CD4-positive, alpha-beta T cell treated with Interleukin-17A for 4 hours (primary cell): ENCODE data around the gene TRAF6.
A peak's percentile ranks its signal among the peaks of the same experiment; 100 is the strongest.
"Not testable (repeated sequence)": the region's sequence is repeated elsewhere in the genome, so short reads cannot be mapped to it uniquely, and the experiment has no call there.

ENCODE experiments used
- DNase-seq: peaks from one replicate; pipeline ENCODE4 v3.0.0-alpha.2; 2020; ENCODE audit warnings: mixed read lengths

Gene TRAF6

GRCh38 chr11:36509694-36510593, at the start of gene TRAF6:
Gene TRAF6 (minus strand): TSS chr11:36510272. CDS start chr11:36501515, 8,757 bp downstream.
- peak; percentile 94 for DNase-seq

- no peak for DNase-seq
These were observed 48.7 kb upstream of the TRAF6 start for GRCh38 chr11:36558571-36559413.

GRCh38 chr11:36557991-36558390, 47.9 kb upstream of the TRAF6 start:
- no peak for DNase-seq

- not testable (repeated sequence) for DNase-seq
These were observed 47.3 kb upstream of the TRAF6 start for GRCh38 chr11:36557390-36557789.

GRCh38 chr11:36550385-36551115, 40.5 kb upstream of the TRAF6 start:
- DNase-seq: no peak

GRCh38 chr11:36540998-36541397, 30.9 kb upstream of the TRAF6 start:
- DNase-seq: no peak

GRCh38 chr11:36534276-36534840, 24.3 kb upstream of the TRAF6 start:
- DNase-seq: no peak

- DNase-seq: no peak
These were observed 23.0 kb upstream of the TRAF6 start for GRCh38 chr11:36532941-36533601.

- DNase-seq: no peak
These were observed 20.8 kb upstream of the TRAF6 start for GRCh38 chr11:36530840-36531239.

GRCh38 chr11:36513965-36514364, 3.9 kb upstream of the TRAF6 start:
- no peak for DNase-seq

- no peak for DNase-seq
These were observed 1.9 kb upstream of the TRAF6 start for GRCh38 chr11:36512016-36512415.

- DNase-seq: not testable (repeated sequence)
These were observed 990 bp upstream of the TRAF6 start for GRCh38 chr11:36511062-36511461.

- no peak for DNase-seq
These were observed 496 bp upstream of the TRAF6 start for GRCh38 chr11:36510594-36510942.

- no peak for DNase-seq
These were observed 852 bp downstream of the TRAF6 start for GRCh38 chr11:36509201-36509639.

- no peak for DNase-seq
These were observed 1.3 kb downstream of the TRAF6 start for GRCh38 chr11:36508743-36509142.

GRCh38 chr11:36507824-36508489, 2.1 kb downstream of the TRAF6 start:
- no peak for DNase-seq

- no peak for DNase-seq
These were observed 8.8 kb downstream of the TRAF6 start for GRCh38 chr11:36501236-36501635.

- no peak for DNase-seq
These were observed 9.8 kb downstream of the TRAF6 start for GRCh38 chr11:36500315-36500721.

GRCh38 chr11:36499315-36499714, 10.8 kb downstream of the TRAF6 start:
- no peak for DNase-seq

GRCh38 chr11:36498721-36499120, 11.4 kb downstream of the TRAF6 start:
- no peak for DNase-seq

- no peak for DNase-seq
These were observed 16.7 kb downstream of the TRAF6 start for GRCh38 chr11:36493332-36493731.
